Gastrocnemius medialis (tissue), 4 donors: ENCODE measurements around the gene CYP2R1.
A peak's percentile ranks its signal among the peaks of the same experiment; 100 is the strongest.

Experiments used
- CTCF ChIP-seq, 5 experiments: fragments of 450-650 bp in 3 of 5; fragments of 200-600 bp in 2 of 5; sonication (generic) in 2 of 5; IDR thresholded peaks in 4 of 5; conservative IDR thresholded peaks in 1 of 5; 1 replicate in 4 of 5; 2 replicates in 1 of 5; pipeline ENCODE4 v1.5.1; 2016 to 2019; ENCODE audit warnings: antibody characterized with exemption in 5 of 5, mild to moderate bottlenecking in 3 of 5, moderate library complexity in 3 of 5
- POLR2A ChIP-seq, 2 donors: fragments of 450-650 bp; IDR thresholded peaks; one replicate each; pipeline ENCODE4 v1.6.1; 2017; ENCODE audit warnings: antibody characterized with exemption in 2 of 2, mild to moderate bottlenecking in 2 of 2, moderate library complexity in 2 of 2

- TF ChIP-seq CTCF (IDR thresholded peaks at IDR 0.05 in 4 of 5, conservative IDR thresholded peaks at IDR 0.05 in 1 of 5), result peak; percentile 23 to 69 (median 49)
- no peak for TF ChIP-seq POLR2A (IDR thresholded peaks at IDR 0.05)
Observed at GRCh38 chr11:14907411-14908213, 15.6 kb upstream of the CYP2R1 start.
